Middle frontal gyrus (tissue), 1 donor: ENCODE measurements around the gene THSD7A.
"Not testable (repeated sequence)": the region's sequence is repeated elsewhere in the genome, so short reads cannot be mapped to it uniquely, and the experiment has no call there.

Source experiments
- DNase-seq: peaks from one replicate; pipeline ENCODE4 v3.0.0-alpha.2; 2015; ENCODE audit warnings: low spot score; ENCODE audit errors: extremely low spot score

Gene THSD7A

GRCh38 chr7:11464624-11465023, 367.4 kb downstream of the THSD7A start:
- no peak for DNase-seq

- no peak for DNase-seq
These were observed 370.1 kb downstream of the THSD7A start for GRCh38 chr7:11461946-11462345.

- DNase-seq, result no peak
These were observed 373.1 kb downstream of the THSD7A start for GRCh38 chr7:11458736-11459483.

- no peak for DNase-seq
These were observed 374.6 kb downstream of the THSD7A start for GRCh38 chr7:11457419-11457818.

GRCh38 chr7:11456574-11456973, 375.4 kb downstream of the THSD7A start:
- no peak for DNase-seq

- no peak for DNase-seq
These were observed 379.5 kb downstream of the THSD7A start for GRCh38 chr7:11452476-11452875.

- no peak for DNase-seq
These were observed 381.7 kb downstream of the THSD7A start for GRCh38 chr7:11450281-11450680.

GRCh38 chr7:11449316-11449715, 382.7 kb downstream of the THSD7A start:
- no peak for DNase-seq

GRCh38 chr7:11448323-11448722, 383.7 kb downstream of the THSD7A start:
- DNase-seq, result no peak

GRCh38 chr7:11447106-11447505, 384.9 kb downstream of the THSD7A start:
- no peak for DNase-seq

GRCh38 chr7:11443934-11444333, 388.1 kb downstream of the THSD7A start:
- DNase-seq, result not testable (repeated sequence)

- no peak for DNase-seq
These were observed 394.0 kb downstream of the THSD7A start for GRCh38 chr7:11437994-11438393.

- no peak for DNase-seq
These were observed 395.0 kb downstream of the THSD7A start for GRCh38 chr7:11436773-11437524.

GRCh38 chr7:11436316-11436715, 395.7 kb downstream of the THSD7A start:
- DNase-seq, result no peak

- no peak for DNase-seq
These were observed 397.6 kb downstream of the THSD7A start for GRCh38 chr7:11434366-11434765.

- DNase-seq, result no peak
These were observed 401.2 kb downstream of the THSD7A start for GRCh38 chr7:11430841-11431240.

- DNase-seq, result no peak
These were observed 401.9 kb downstream of the THSD7A start for GRCh38 chr7:11430112-11430511.

- DNase-seq, result no peak
These were observed 403.0 kb downstream of the THSD7A start for GRCh38 chr7:11428877-11429581.

- peak; percentile 56 for DNase-seq
These were observed 404.2 kb downstream of the THSD7A start for GRCh38 chr7:11427686-11428273.

- no peak for DNase-seq
These were observed 408.0 kb downstream of the THSD7A start for GRCh38 chr7:11424006-11424405.

- DNase-seq, result no peak
These were observed 411.9 kb downstream of the THSD7A start for GRCh38 chr7:11420049-11420448.
